Activated CD8-positive, alpha-beta memory T cell treated with anti-CD3 and anti-CD28 coated beads, Interleukin-2, amount 50 U/mL, for 1 hour (primary cell): ENCODE results near the gene RAMAC.
"Not testable (repeated sequence)": the region's sequence is repeated elsewhere in the genome, so short reads cannot be mapped to it uniquely, and the experiment has no call there.

Experiments used
- DNase-seq: peaks from one replicate; pipeline ENCODE4 v3.0.0-alpha.2; 2020; ENCODE audit errors: extremely low read depth

The RAMAC gene

GRCh38 chr15:82985688-82986441, at the start of gene RAMAC:
RAMAC (plus strand) TSS chr15:82986210; CDS start chr15:82989019, 2,809 bp downstream.
- DNase-seq, result peak; percentile 95

- no peak for DNase-seq
These were observed 48.9 kb upstream of the RAMAC start for GRCh38 chr15:82936966-82937711.

GRCh38 chr15:82937712-82938058, 48.3 kb upstream of the RAMAC start:
- DNase-seq, result no peak

GRCh38 chr15:82939678-82940077, 46.3 kb upstream of the RAMAC start:
- not testable (repeated sequence) for DNase-seq

GRCh38 chr15:82942691-82943090, 43.3 kb upstream of the RAMAC start:
- DNase-seq, result no peak

- DNase-seq, result no peak
These were observed 42.8 kb upstream of the RAMAC start for GRCh38 chr15:82943176-82943575.

- no peak for DNase-seq
These were observed 42.0 kb upstream of the RAMAC start for GRCh38 chr15:82944056-82944455.

- DNase-seq, result no peak
These were observed 41.2 kb upstream of the RAMAC start for GRCh38 chr15:82944821-82945220.

GRCh38 chr15:82945326-82945725, 40.7 kb upstream of the RAMAC start:
- no peak for DNase-seq

- no peak for DNase-seq
These were observed 39.8 kb upstream of the RAMAC start for GRCh38 chr15:82946155-82946701.

GRCh38 chr15:82950295-82950694, 35.7 kb upstream of the RAMAC start:
- DNase-seq, result no peak

- no peak for DNase-seq
These were observed 35.2 kb upstream of the RAMAC start for GRCh38 chr15:82950746-82951370.

- DNase-seq, result no peak
These were observed 34.4 kb upstream of the RAMAC start for GRCh38 chr15:82951472-82952157.

GRCh38 chr15:82952158-82953081, 33.6 kb upstream of the RAMAC start, which contains the start of gene HOMER2:
HOMER2 (minus strand) TSS chr15:82952720; CDS start chr15:82952535, 185 bp downstream.
- DNase-seq, result no peak

GRCh38 chr15:82958638-82959037, 27.4 kb upstream of the RAMAC start:
- no peak for DNase-seq

- DNase-seq, result no peak
These were observed 26.6 kb upstream of the RAMAC start for GRCh38 chr15:82959423-82959822.

- no peak for DNase-seq
These were observed 25.2 kb upstream of the RAMAC start for GRCh38 chr15:82960766-82961165.

- no peak for DNase-seq
These were observed 22.3 kb upstream of the RAMAC start for GRCh38 chr15:82963471-82964341.

- no peak for DNase-seq
These were observed 21.1 kb upstream of the RAMAC start for GRCh38 chr15:82964890-82965289.

GRCh38 chr15:82966671-82967071, 19.3 kb upstream of the RAMAC start:
- DNase-seq, result no peak
